Brain microvascular endothelial cell (primary cell): ENCODE results near the gene ZNF578.
"Not testable (repeated sequence)": the region's sequence is repeated elsewhere in the genome, so short reads cannot be mapped to it uniquely, and the experiment has no call there.

Experiments
- DNase-seq: peaks from one replicate; pipeline ENCODE4 v3.0.0-alpha.2; 2020
- H3K27ac ChIP-seq: fragments of 250-450 bp; sonication (Bioruptor Pico); 2 replicates; pipeline ENCODE4 v1.5.1; 2020; ENCODE audit warnings: mild to moderate bottlenecking, moderate library complexity
- H3K27me3 ChIP-seq: fragments of 250-450 bp; sonication (Bioruptor Pico); replicated peaks from 2 replicates; pipeline ENCODE4 v1.5.1; 2020; ENCODE audit warnings: mild to moderate bottlenecking
- H3K36me3 ChIP-seq: fragments of 250-450 bp; sonication (Bioruptor Pico); replicated peaks from 2 replicates; pipeline ENCODE4 v1.5.1; 2020; ENCODE audit warnings: mild to moderate bottlenecking
- H3K4me3 ChIP-seq: 2 replicates; pipeline ENCODE4 v1.5.1; 2011; ENCODE audit warnings: low read depth, mild to moderate bottlenecking, control low read depth, low read length, moderate library complexity
- CTCF ChIP-seq: IDR thresholded peaks from 2 replicates; pipeline ENCODE4 v1.5.1; 2011; ENCODE audit warnings: low read depth, mild to moderate bottlenecking, moderate library complexity, low read length, control low read depth, inconsistent platforms; ENCODE audit errors: missing control alignments
- in situ Hi-C: cut with HindIII; loops from 2 replicates; pipeline ENCODE4 v1.10.0; 2017; ENCODE audit warnings: low sequenced_read_pairs, low pct_ligation_motif_present

The ZNF578 gene

DNA sequence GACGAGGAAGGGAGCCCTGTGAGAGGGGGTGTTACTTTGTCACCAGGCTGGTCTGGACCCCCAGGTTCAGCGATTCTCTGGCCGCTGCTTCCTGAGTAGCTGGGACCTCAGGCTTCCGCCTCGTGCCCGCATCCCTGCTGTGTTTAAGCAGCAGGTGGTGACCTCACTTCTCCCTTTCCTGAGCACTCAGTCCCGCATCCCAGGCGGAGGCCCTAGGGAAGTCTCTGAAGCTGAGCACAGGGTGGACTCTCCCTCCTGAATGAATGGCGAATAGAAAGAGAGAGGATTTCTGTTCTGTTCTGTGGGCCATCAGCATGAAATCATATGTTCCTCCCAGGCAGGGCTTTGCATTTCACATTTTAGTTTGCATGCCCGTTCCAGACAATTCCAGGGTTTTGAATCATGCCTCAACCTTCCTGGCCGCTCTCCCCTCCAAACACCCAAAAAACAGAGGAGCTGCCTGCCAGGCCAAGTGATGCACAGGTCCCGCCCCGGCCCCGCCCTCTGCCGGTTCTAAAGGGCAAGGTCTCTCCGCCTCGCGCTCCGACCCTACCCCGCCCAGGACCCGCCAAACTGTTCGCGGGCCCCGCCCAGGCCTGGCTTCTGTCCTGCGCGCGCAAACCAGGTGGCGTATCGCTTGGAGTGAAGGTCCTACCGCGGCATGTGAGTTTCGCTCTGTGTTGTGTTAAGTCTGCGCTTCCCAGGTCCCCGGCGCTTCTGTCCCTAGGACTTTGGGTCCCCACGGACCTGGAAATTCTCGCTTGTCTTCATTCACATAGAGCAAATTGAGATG, 39.0 kb downstream of the ZNF578 start:
- H3K27me3 ChIP-seq: no peaks in the 10 kb centered on the region
- in situ Hi-C loops: no loop called here
- TF ChIP-seq CTCF: no peak

GRCh38 chr19:52492994-52493470, 39.7 kb downstream of the ZNF578 start:
- peak; percentile 14 for TF ChIP-seq CTCF
- no peak overlapping the region for H3K27ac ChIP-seq
- H3K27me3 ChIP-seq: no peaks in the 10 kb centered on the region
- DNase-seq: no peak
- in situ Hi-C loops: no loop called here
- H3K36me3 ChIP-seq: no peaks in the 10 kb centered on the region
- H3K4me3 ChIP-seq: no peak overlapping the region

More for the DNA sequence above, 39.0 kb downstream of the ZNF578 start:
- no peaks in the 10 kb centered on the region for H3K36me3 ChIP-seq
- H3K4me3 ChIP-seq: no peak overlapping the region
- DNase-seq: no peak
- no peak overlapping the region for H3K27ac ChIP-seq

GRCh38 chr19:52494518-52494917, 41.2 kb downstream of the ZNF578 start:
- DNase-seq: peak; percentile 1
- Histone ChIP-seq H3K27me3 (no peaks in the 10 kb centered on the region), H3K36me3 (no peaks in the 10 kb centered on the region), H3K27ac (no peak overlapping the region), H3K4me3 (no peak overlapping the region)
- TF ChIP-seq CTCF: no peak
- in situ Hi-C loops: no loop called here

- in situ Hi-C loops: no loop called here
- no peaks in the 10 kb centered on the region for H3K36me3 ChIP-seq
- no peak for DNase-seq
- no peak overlapping the region for H3K27ac ChIP-seq
- H3K4me3 ChIP-seq: no peak overlapping the region
- TF ChIP-seq CTCF: no peak
- no peaks in the 10 kb centered on the region for H3K27me3 ChIP-seq
Measured at GRCh38 chr19:52498571-52498970, 45.2 kb downstream of the ZNF578 start.

DNA sequence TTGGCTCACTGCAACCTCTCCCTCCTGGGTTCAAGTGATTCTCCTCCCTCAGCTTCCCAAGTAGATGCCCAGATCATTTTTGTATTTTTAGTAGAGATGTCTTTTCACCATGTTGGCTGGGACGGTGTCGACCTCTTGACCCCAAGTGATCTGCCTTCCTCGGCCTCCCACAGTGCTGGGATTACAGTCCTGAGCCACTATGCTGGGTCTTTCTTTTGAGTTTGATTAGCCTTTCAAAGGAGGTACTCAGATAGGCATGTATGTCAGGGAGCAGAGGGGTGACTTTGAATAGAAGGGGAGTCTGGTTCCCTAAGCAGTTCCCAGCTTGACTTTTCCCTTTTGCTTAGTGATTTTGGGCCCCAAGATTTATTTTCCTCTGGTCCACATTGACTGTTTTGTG, 47.1 kb downstream of the ZNF578 start:
- H3K4me3 ChIP-seq, H3K36me3 ChIP-seq, in situ Hi-C loops: not testable (repeated sequence)

DNA sequence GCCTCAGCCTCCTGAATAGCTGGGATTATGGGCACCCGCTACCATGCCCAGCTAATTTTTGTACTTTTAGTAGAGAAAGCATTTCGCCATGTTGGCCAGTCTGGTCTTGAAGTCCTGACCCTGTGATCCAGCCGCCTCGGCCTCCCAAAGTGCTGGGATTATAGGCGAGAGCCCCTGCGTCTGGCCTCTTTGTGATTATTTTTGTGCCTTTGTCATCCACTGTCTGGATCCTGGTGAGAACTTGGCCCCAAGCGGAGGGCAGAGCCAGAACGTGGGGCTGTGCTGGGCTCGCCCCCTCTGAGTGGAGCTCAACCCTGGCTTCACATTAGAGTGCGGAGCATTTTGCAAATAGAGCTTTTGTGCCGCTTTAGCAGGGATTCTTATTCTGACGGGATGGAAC, 47.6 kb downstream of the ZNF578 start:
- in situ Hi-C loops, H3K27me3 ChIP-seq, DNase-seq, H3K27ac ChIP-seq, H3K36me3 ChIP-seq, H3K4me3 ChIP-seq: not testable (repeated sequence)

More for the DNA sequence above, 47.1 kb downstream of the ZNF578 start:
- not testable (repeated sequence) for DNase-seq, H3K27ac ChIP-seq, H3K27me3 ChIP-seq

- no peak overlapping the region for H3K4me3 ChIP-seq
- no peak for DNase-seq
- no peak for TF ChIP-seq CTCF
- H3K36me3 ChIP-seq: no peaks in the 10 kb centered on the region
- no peaks in the 10 kb centered on the region for H3K27me3 ChIP-seq
- in situ Hi-C loops: no loop called here
- no peak overlapping the region for H3K27ac ChIP-seq
Measured at GRCh38 chr19:52507266-52507665, 53.9 kb downstream of the ZNF578 start.
